ENCODE results near the gene TCL1A.

TCL1A gene

GRCh38 chr14:95759941-95760340 lies 46.0 kb upstream of the TCL1A start:
- H3K36me3 ChIP-seq (replicated peaks in 1 of 2; ENCODE audit: control insufficient read depth in 2 of 2, insufficient read depth in 2 of 2, low read length in 2 of 2): no peaks in the 10 kb centered on the region
- H4K91ac ChIP-seq (ENCODE audit: low read depth, low read length, poor library complexity): no peak overlapping the region
- no peak overlapping the region for H3K9ac ChIP-seq (ENCODE audit: low read depth, low read length, poor library complexity)
- no peak overlapping the region for H3K27ac ChIP-seq (replicated peaks; ENCODE audit: low read length)
- H3K23ac ChIP-seq (ENCODE audit: low read depth, low read length, poor library complexity): no peak overlapping the region
- H3K4me2 ChIP-seq (ENCODE audit: insufficient read depth, low read length, poor library complexity, severe bottlenecking): no peak overlapping the region
- H3K4me1 ChIP-seq (ENCODE audit: control insufficient read depth in 2 of 2, insufficient read depth in 1 of 2, low read depth in 1 of 2, low read length in 2 of 2): peaks cover 0 to 4% of the 10 kb centered on the region in 2 donors
- no peaks in the 10 kb centered on the region for H3K9me3 ChIP-seq (replicated peaks in 1 of 2; ENCODE audit: control insufficient read depth in 2 of 2, insufficient read depth in 1 of 2, low read depth in 1 of 2, low read length in 2 of 2)
- no peak overlapping the region for H3K4ac ChIP-seq (ENCODE audit: low read length)
- peaks cover 0 to 8% (median 0%) of the 10 kb centered on the region in 3 experiments for H3K27me3 ChIP-seq (ENCODE audit: control insufficient read depth in 3 of 3, insufficient read depth in 3 of 3, low read depth in 1 of 3, low read length in 3 of 3)
- no peak overlapping the region for H4K8ac ChIP-seq (ENCODE audit: low read depth, low read length)
- no peak for DNase-seq (ENCODE audit: low spot score)
- no peak overlapping the region for H2BK12ac ChIP-seq (ENCODE audit: low read length)
- no peaks in the 10 kb centered on the region for H3K79me1 ChIP-seq (ENCODE audit: low read depth, low read length)
- no peak overlapping the region for H2AFZ ChIP-seq (ENCODE audit: low read length)
- H2BK15ac ChIP-seq (ENCODE audit: low read length): no peak overlapping the region
- H3K4me3 ChIP-seq (ENCODE audit: low read length in 2 of 2): no peak overlapping the region
- H2BK120ac ChIP-seq (ENCODE audit: low read depth, low read length): no peak overlapping the region
- H3K14ac ChIP-seq (ENCODE audit: low read length): no peak overlapping the region
- no peak overlapping the region for H2BK5ac ChIP-seq (ENCODE audit: low read length)
- H2AK5ac ChIP-seq (ENCODE audit: low read depth, low read length): no peak overlapping the region
- H3K18ac ChIP-seq (ENCODE audit: low read length): no peak overlapping the region

GRCh38 chr14:95758331-95758730 lies 44.4 kb upstream of the TCL1A start:
- H3K9me3 ChIP-seq (replicated peaks in 1 of 2; ENCODE audit: control insufficient read depth in 2 of 2, insufficient read depth in 1 of 2, low read depth in 1 of 2, low read length in 2 of 2): no peaks in the 10 kb centered on the region
- no peak for DNase-seq (ENCODE audit: low spot score)
- peaks cover 0 to 4% of the 10 kb centered on the region in 2 donors for H3K4me1 ChIP-seq (ENCODE audit: control insufficient read depth in 2 of 2, insufficient read depth in 1 of 2, low read depth in 1 of 2, low read length in 2 of 2)
- no peak overlapping the region for H2AFZ ChIP-seq (ENCODE audit: low read length)
- H3K18ac ChIP-seq (ENCODE audit: low read length): no peak overlapping the region
- H2BK15ac ChIP-seq (ENCODE audit: low read length): no peak overlapping the region
- no peak overlapping the region for H3K27ac ChIP-seq (replicated peaks; ENCODE audit: low read length)
- no peak overlapping the region for H3K23ac ChIP-seq (ENCODE audit: low read depth, low read length, poor library complexity)
- no peak overlapping the region for H4K8ac ChIP-seq (ENCODE audit: low read depth, low read length)
- no peak overlapping the region for H3K4me3 ChIP-seq (ENCODE audit: low read length in 2 of 2)
- H3K9ac ChIP-seq (ENCODE audit: low read depth, low read length, poor library complexity): no peak overlapping the region
- no peak overlapping the region for H2BK12ac ChIP-seq (ENCODE audit: low read length)
- H3K4ac ChIP-seq (ENCODE audit: low read length): no peak overlapping the region
- H2AK5ac ChIP-seq (ENCODE audit: low read depth, low read length): no peak overlapping the region
- H3K27me3 ChIP-seq (ENCODE audit: control insufficient read depth in 3 of 3, insufficient read depth in 3 of 3, low read depth in 1 of 3, low read length in 3 of 3): peaks cover 0 to 8% (median 0%) of the 10 kb centered on the region in 3 experiments
- H2BK120ac ChIP-seq (ENCODE audit: low read depth, low read length): no peak overlapping the region
- H3K14ac ChIP-seq (ENCODE audit: low read length): no peak overlapping the region
- WGBS, 2 donors (ENCODE audit: extremely low coverage in 2 of 2, insufficient read length in 2 of 2, insufficient replicate concordance in 1 of 2): no CpG with 5 or more reads among the region's 7 CpGs
- H4K91ac ChIP-seq (ENCODE audit: low read depth, low read length, poor library complexity): no peak overlapping the region
- no peaks in the 10 kb centered on the region for H3K79me1 ChIP-seq (ENCODE audit: low read depth, low read length)
- H3K4me2 ChIP-seq (ENCODE audit: insufficient read depth, low read length, poor library complexity, severe bottlenecking): no peak overlapping the region
- H3K36me3 ChIP-seq (replicated peaks in 1 of 2; ENCODE audit: control insufficient read depth in 2 of 2, insufficient read depth in 2 of 2, low read length in 2 of 2): no peaks in the 10 kb centered on the region
- no peak overlapping the region for H2BK5ac ChIP-seq (ENCODE audit: low read length)

GRCh38 chr14:95756751-95757150 lies 42.8 kb upstream of the TCL1A start:
- H4K91ac ChIP-seq (ENCODE audit: low read depth, low read length, poor library complexity): no peak overlapping the region
- WGBS, 2 donors (ENCODE audit: extremely low coverage in 2 of 2, insufficient read length in 2 of 2, insufficient replicate concordance in 1 of 2): no CpG with 5 or more reads among the region's 3 CpGs

GRCh38 chr14:95756127-95756526 lies 42.2 kb upstream of the TCL1A start:
- Histone ChIP-seq H3K23ac (ENCODE audit: low read depth, low read length, poor library complexity) (no peak overlapping the region), H3K79me1 (ENCODE audit: low read depth, low read length) (no peaks in the 10 kb centered on the region), H2AK5ac (ENCODE audit: low read depth, low read length) (no peak overlapping the region), H3K4me2 (ENCODE audit: insufficient read depth, low read length, poor library complexity, severe bottlenecking) (no peak overlapping the region), H3K4ac (ENCODE audit: low read length) (no peak overlapping the region), H3K9ac (ENCODE audit: low read depth, low read length, poor library complexity) (no peak overlapping the region), H2BK15ac (ENCODE audit: low read length) (no peak overlapping the region), H3K18ac (ENCODE audit: low read length) (no peak overlapping the region), H2AFZ (ENCODE audit: low read length) (no peak overlapping the region), H3K27me3 (ENCODE audit: control insufficient read depth in 3 of 3, insufficient read depth in 3 of 3, low read depth in 1 of 3, low read length in 3 of 3) (peaks cover 0 to 3% (median 0%) of the 10 kb centered on the region in 3 experiments), H3K4me3 (ENCODE audit: low read length in 2 of 2) (no peak overlapping the region), H3K27ac (replicated peaks; ENCODE audit: low read length) (no peak overlapping the region), H2BK5ac (ENCODE audit: low read length) (no peak overlapping the region), H3K14ac (ENCODE audit: low read length) (no peak overlapping the region), H2BK12ac (ENCODE audit: low read length) (no peak overlapping the region), H4K8ac (ENCODE audit: low read depth, low read length) (no peak overlapping the region), H3K36me3 (replicated peaks in 1 of 2; ENCODE audit: control insufficient read depth in 2 of 2, insufficient read depth in 2 of 2, low read length in 2 of 2) (no peaks in the 10 kb centered on the region), H3K9me3 (replicated peaks in 1 of 2; ENCODE audit: control insufficient read depth in 2 of 2, insufficient read depth in 1 of 2, low read depth in 1 of 2, low read length in 2 of 2) (no peaks in the 10 kb centered on the region), H4K91ac (ENCODE audit: low read depth, low read length, poor library complexity) (no peak overlapping the region), H3K4me1 (ENCODE audit: control insufficient read depth in 2 of 2, insufficient read depth in 1 of 2, low read depth in 1 of 2, low read length in 2 of 2) (peaks cover 0 to 2% of the 10 kb centered on the region in 2 donors), H2BK120ac (ENCODE audit: low read depth, low read length) (no peak overlapping the region)
- no CpG with 5 or more reads among the region's 6 CpGs for WGBS, 2 donors (ENCODE audit: extremely low coverage in 2 of 2, insufficient read length in 2 of 2, insufficient replicate concordance in 1 of 2)
- no peak for DNase-seq (ENCODE audit: low spot score)

More at GRCh38 chr14:95756751-95757150, 42.8 kb upstream of the TCL1A start:
- H3K27ac ChIP-seq (replicated peaks; ENCODE audit: low read length): no peak overlapping the region
- H2BK15ac ChIP-seq (ENCODE audit: low read length): no peak overlapping the region
- H3K27me3 ChIP-seq (ENCODE audit: control insufficient read depth in 3 of 3, insufficient read depth in 3 of 3, low read depth in 1 of 3, low read length in 3 of 3): peaks cover 0 to 8% (median 0%) of the 10 kb centered on the region in 3 experiments
- no peak overlapping the region for H3K9ac ChIP-seq (ENCODE audit: low read depth, low read length, poor library complexity)
- no peak for DNase-seq (ENCODE audit: low spot score)
- H3K9me3 ChIP-seq (replicated peaks in 1 of 2; ENCODE audit: control insufficient read depth in 2 of 2, insufficient read depth in 1 of 2, low read depth in 1 of 2, low read length in 2 of 2): no peaks in the 10 kb centered on the region
- H2BK120ac ChIP-seq (ENCODE audit: low read depth, low read length): no peak overlapping the region
- no peak overlapping the region for H2BK5ac ChIP-seq (ENCODE audit: low read length)
- no peak overlapping the region for H2AFZ ChIP-seq (ENCODE audit: low read length)
- peaks cover 0 to 6% of the 10 kb centered on the region in 2 donors for H3K4me1 ChIP-seq (ENCODE audit: control insufficient read depth in 2 of 2, insufficient read depth in 1 of 2, low read depth in 1 of 2, low read length in 2 of 2)
- H2AK5ac ChIP-seq (ENCODE audit: low read depth, low read length): no peak overlapping the region
- no peak overlapping the region for H4K8ac ChIP-seq (ENCODE audit: low read depth, low read length)
- H3K36me3 ChIP-seq (replicated peaks in 1 of 2; ENCODE audit: control insufficient read depth in 2 of 2, insufficient read depth in 2 of 2, low read length in 2 of 2): no peaks in the 10 kb centered on the region
- no peak overlapping the region for H3K4me3 ChIP-seq (ENCODE audit: low read length in 2 of 2)
- H2BK12ac ChIP-seq (ENCODE audit: low read length): no peak overlapping the region
- no peak overlapping the region for H3K4ac ChIP-seq (ENCODE audit: low read length)
- H3K23ac ChIP-seq (ENCODE audit: low read depth, low read length, poor library complexity): no peak overlapping the region
- no peak overlapping the region for H3K4me2 ChIP-seq (ENCODE audit: insufficient read depth, low read length, poor library complexity, severe bottlenecking)
- H3K14ac ChIP-seq (ENCODE audit: low read length): no peak overlapping the region
- no peak overlapping the region for H3K18ac ChIP-seq (ENCODE audit: low read length)
- no peaks in the 10 kb centered on the region for H3K79me1 ChIP-seq (ENCODE audit: low read depth, low read length)

Data from neuronal stem cell (in vitro differentiated cells).